Measurements from ENCODE around the gene STT3A.

The STT3A gene

GRCh38 chr11:125637840-125638239 is 45.2 kb downstream of the STT3A start:
- no peaks in the 10 kb centered on the region for H3K36me3 ChIP-seq (ENCODE audit: control insufficient read depth, insufficient read depth, low read length)
- H3K79me2 ChIP-seq (ENCODE audit: control insufficient read depth, insufficient read depth, low read length) = no peaks in the 10 kb centered on the region
- H3K4ac ChIP-seq (ENCODE audit: low read depth, low read length) = no peak overlapping the region

GRCh38 chr11:125638315-125638714 is 45.7 kb downstream of the STT3A start:
- H3K18ac ChIP-seq (ENCODE audit: low read length) = no peak overlapping the region
- H3K27ac ChIP-seq (ENCODE audit: low read depth, low read length) = no peak overlapping the region
- H2BK15ac ChIP-seq (replicated peaks; ENCODE audit: low read depth) = no peak overlapping the region
- no peaks in the 10 kb centered on the region for H3K79me2 ChIP-seq (ENCODE audit: control insufficient read depth, insufficient read depth, low read length)
- H4K5ac ChIP-seq (ENCODE audit: low read length) = no peak overlapping the region
- no peak overlapping the region for H3K4ac ChIP-seq (ENCODE audit: low read depth, low read length)
- no peak overlapping the region for H2AK5ac ChIP-seq (ENCODE audit: low read length)
- H2BK120ac ChIP-seq (ENCODE audit: low read depth, low read length) = no peak overlapping the region
- H3K4me1 ChIP-seq (ENCODE audit: control insufficient read depth, low read depth, low read length) = no peaks in the 10 kb centered on the region
- H3K23ac ChIP-seq (ENCODE audit: low read length) = no peak overlapping the region
- no peak overlapping the region for H4K8ac ChIP-seq (ENCODE audit: low read depth, low read length)
- H2BK5ac ChIP-seq (ENCODE audit: low read length) = no peak overlapping the region
- H3K27me3 ChIP-seq (ENCODE audit: insufficient read depth, low read length, poor library complexity) = no peaks in the 10 kb centered on the region
- no peak for DNase-seq
- H3K56ac ChIP-seq (ENCODE audit: low read length) = no peak overlapping the region
- H3K79me1 ChIP-seq (ENCODE audit: low read length) = no peaks in the 10 kb centered on the region
- WGBS (ENCODE audit: extremely low coverage, insufficient coverage, low lambda C conversion rate) = no CpG with 5 or more reads among the region's 1 CpG
- no peak overlapping the region for H3K4me3 ChIP-seq (ENCODE audit: low read length)
- no peak overlapping the region for H3K9ac ChIP-seq (ENCODE audit: low read length)
- no peak overlapping the region for H3K4me2 ChIP-seq (ENCODE audit: low read length)
- H3K36me3 ChIP-seq (ENCODE audit: control insufficient read depth, insufficient read depth, low read length) = no peaks in the 10 kb centered on the region

More at GRCh38 chr11:125637840-125638239, 45.2 kb downstream of the STT3A start:
- Histone ChIP-seq H3K18ac (ENCODE audit: low read length) (no peak overlapping the region), H4K8ac (ENCODE audit: low read depth, low read length) (no peak overlapping the region), H3K4me2 (ENCODE audit: low read length) (no peak overlapping the region), H3K23ac (ENCODE audit: low read length) (no peak overlapping the region), H3K27ac (ENCODE audit: low read depth, low read length) (no peak overlapping the region), H3K27me3 (ENCODE audit: insufficient read depth, low read length, poor library complexity) (no peaks in the 10 kb centered on the region), H2BK120ac (ENCODE audit: low read depth, low read length) (no peak overlapping the region), H2BK15ac (replicated peaks; ENCODE audit: low read depth) (no peak overlapping the region), H3K4me3 (ENCODE audit: low read length) (no peak overlapping the region), H3K56ac (ENCODE audit: low read length) (no peak overlapping the region), H2BK5ac (ENCODE audit: low read length) (no peak overlapping the region), H3K9ac (ENCODE audit: low read length) (no peak overlapping the region), H2AK5ac (ENCODE audit: low read length) (no peak overlapping the region), H4K5ac (ENCODE audit: low read length) (no peak overlapping the region), H3K4me1 (ENCODE audit: control insufficient read depth, low read depth, low read length) (no peaks in the 10 kb centered on the region), H3K79me1 (ENCODE audit: low read length) (no peaks in the 10 kb centered on the region)
- no peak for DNase-seq
- WGBS (ENCODE audit: extremely low coverage, insufficient coverage, low lambda C conversion rate) = no CpG with 5 or more reads among the region's 3 CpGs

- H3K4me2 ChIP-seq (ENCODE audit: low read length) = no peak overlapping the region
- no peaks in the 10 kb centered on the region for H3K27me3 ChIP-seq (ENCODE audit: insufficient read depth, low read length, poor library complexity)
- H3K36me3 ChIP-seq (ENCODE audit: control insufficient read depth, insufficient read depth, low read length) = no peaks in the 10 kb centered on the region
- H3K23ac ChIP-seq (ENCODE audit: low read length) = no peak overlapping the region
- no peak overlapping the region for H3K27ac ChIP-seq (ENCODE audit: low read depth, low read length)
- no peak overlapping the region for H2AK5ac ChIP-seq (ENCODE audit: low read length)
- H3K79me2 ChIP-seq (ENCODE audit: control insufficient read depth, insufficient read depth, low read length) = peaks cover 2% of the 10 kb centered on the region
- H3K56ac ChIP-seq (ENCODE audit: low read length) = no peak overlapping the region
- H2BK15ac ChIP-seq (replicated peaks; ENCODE audit: low read depth) = no peak overlapping the region
- H3K4ac ChIP-seq (ENCODE audit: low read depth, low read length) = no peak overlapping the region
- H2BK120ac ChIP-seq (ENCODE audit: low read depth, low read length) = no peak overlapping the region
- H3K4me3 ChIP-seq (ENCODE audit: low read length) = no peak overlapping the region
- H4K8ac ChIP-seq (ENCODE audit: low read depth, low read length) = no peak overlapping the region
- H4K5ac ChIP-seq (ENCODE audit: low read length) = no peak overlapping the region
- no peak overlapping the region for H3K18ac ChIP-seq (ENCODE audit: low read length)
- H3K4me1 ChIP-seq (ENCODE audit: control insufficient read depth, low read depth, low read length) = no peaks in the 10 kb centered on the region
- WGBS (ENCODE audit: extremely low coverage, insufficient coverage, low lambda C conversion rate) = no CpG with 5 or more reads among the region's 3 CpGs
- H2BK5ac ChIP-seq (ENCODE audit: low read length) = no peak overlapping the region
- no peak overlapping the region for H3K9ac ChIP-seq (ENCODE audit: low read length)
- H3K79me1 ChIP-seq (ENCODE audit: low read length) = peaks cover 3% of the 10 kb centered on the region
- no peak for DNase-seq
Observed at GRCh38 chr11:125645871-125646270, 53.2 kb downstream of the STT3A start.

GRCh38 chr11:125649465-125650166 is 57.0 kb downstream of the STT3A start:
- H3K18ac ChIP-seq (ENCODE audit: low read length) = no peak overlapping the region
- H3K4ac ChIP-seq (ENCODE audit: low read depth, low read length) = no peak overlapping the region
- H3K79me2 ChIP-seq (ENCODE audit: control insufficient read depth, insufficient read depth, low read length) = peaks cover 3% of the 10 kb centered on the region
- no peaks in the 10 kb centered on the region for H3K27me3 ChIP-seq (ENCODE audit: insufficient read depth, low read length, poor library complexity)
- no peak overlapping the region for H3K9ac ChIP-seq (ENCODE audit: low read length)
- H4K8ac ChIP-seq (ENCODE audit: low read depth, low read length) = no peak overlapping the region
- H3K56ac ChIP-seq (ENCODE audit: low read length) = no peak overlapping the region
- peaks cover 4% of the 10 kb centered on the region for H3K79me1 ChIP-seq (ENCODE audit: low read length)
- H3K23ac ChIP-seq (ENCODE audit: low read length) = no peak overlapping the region
- H3K4me3 ChIP-seq (ENCODE audit: low read length) = no peak overlapping the region
- DNase-seq = no peak
- H2BK120ac ChIP-seq (ENCODE audit: low read depth, low read length) = no peak overlapping the region
- H3K27ac ChIP-seq (ENCODE audit: low read depth, low read length) = no peak overlapping the region
- H2BK15ac ChIP-seq (replicated peaks; ENCODE audit: low read depth) = no peak overlapping the region
- H3K4me2 ChIP-seq (ENCODE audit: low read length) = no peak overlapping the region
- H4K5ac ChIP-seq (ENCODE audit: low read length) = no peak overlapping the region
- H3K36me3 ChIP-seq (ENCODE audit: control insufficient read depth, insufficient read depth, low read length) = no peaks in the 10 kb centered on the region
- H3K4me1 ChIP-seq (ENCODE audit: control insufficient read depth, low read depth, low read length) = no peaks in the 10 kb centered on the region
- no peak overlapping the region for H2AK5ac ChIP-seq (ENCODE audit: low read length)
- WGBS (ENCODE audit: extremely low coverage, insufficient coverage, low lambda C conversion rate) = no CpG with 5 or more reads among the region's 6 CpGs
- H2BK5ac ChIP-seq (ENCODE audit: low read length) = no peak overlapping the region

GRCh38 chr11:125662689-125663088 is 70.0 kb downstream of the STT3A start:
- H3K9ac ChIP-seq (ENCODE audit: low read length) = no peak overlapping the region
- H3K27me3 ChIP-seq (ENCODE audit: insufficient read depth, low read length, poor library complexity) = no peaks in the 10 kb centered on the region
- no peaks in the 10 kb centered on the region for H3K79me2 ChIP-seq (ENCODE audit: control insufficient read depth, insufficient read depth, low read length)
- H3K36me3 ChIP-seq (ENCODE audit: control insufficient read depth, insufficient read depth, low read length) = no peaks in the 10 kb centered on the region
- H3K4me1 ChIP-seq (ENCODE audit: control insufficient read depth, low read depth, low read length) = no peaks in the 10 kb centered on the region
- no peak overlapping the region for H2BK5ac ChIP-seq (ENCODE audit: low read length)
- H3K4ac ChIP-seq (ENCODE audit: low read depth, low read length) = no peak overlapping the region
- no peak overlapping the region for H3K4me3 ChIP-seq (ENCODE audit: low read length)
- no peak for DNase-seq
- H4K5ac ChIP-seq (ENCODE audit: low read length) = no peak overlapping the region
- no peak overlapping the region for H3K18ac ChIP-seq (ENCODE audit: low read length)
- H3K23ac ChIP-seq (ENCODE audit: low read length) = no peak overlapping the region
- H4K8ac ChIP-seq (ENCODE audit: low read depth, low read length) = no peak overlapping the region
- no peak overlapping the region for H2BK120ac ChIP-seq (ENCODE audit: low read depth, low read length)
- no peak overlapping the region for H3K27ac ChIP-seq (ENCODE audit: low read depth, low read length)
- WGBS (ENCODE audit: extremely low coverage, insufficient coverage, low lambda C conversion rate) = no CpG with 5 or more reads among the region's 2 CpGs
- H2BK15ac ChIP-seq (replicated peaks; ENCODE audit: low read depth) = no peak overlapping the region
- no peaks in the 10 kb centered on the region for H3K79me1 ChIP-seq (ENCODE audit: low read length)
- no peak overlapping the region for H2AK5ac ChIP-seq (ENCODE audit: low read length)
- H3K4me2 ChIP-seq (ENCODE audit: low read length) = no peak overlapping the region
- H3K56ac ChIP-seq (ENCODE audit: low read length) = no peak overlapping the region

GRCh38 chr11:125663910-125664309 is 71.3 kb downstream of the STT3A start:
- Histone ChIP-seq H3K4me3 (ENCODE audit: low read length) (no peak overlapping the region), H2AK5ac (ENCODE audit: low read length) (no peak overlapping the region), H3K56ac (ENCODE audit: low read length) (no peak overlapping the region), H3K18ac (ENCODE audit: low read length) (no peak overlapping the region), H3K4ac (ENCODE audit: low read depth, low read length) (no peak overlapping the region), H2BK15ac (replicated peaks; ENCODE audit: low read depth) (no peak overlapping the region), H3K79me1 (ENCODE audit: low read length) (no peaks in the 10 kb centered on the region), H3K4me1 (ENCODE audit: control insufficient read depth, low read depth, low read length) (no peaks in the 10 kb centered on the region), H3K27ac (ENCODE audit: low read depth, low read length) (no peak overlapping the region), H2BK5ac (ENCODE audit: low read length) (no peak overlapping the region), H3K4me2 (ENCODE audit: low read length) (no peak overlapping the region), H3K9ac (ENCODE audit: low read length) (no peak overlapping the region), H3K27me3 (ENCODE audit: insufficient read depth, low read length, poor library complexity) (no peaks in the 10 kb centered on the region), H3K23ac (ENCODE audit: low read length) (no peak overlapping the region), H2BK120ac (ENCODE audit: low read depth, low read length) (no peak overlapping the region), H4K5ac (ENCODE audit: low read length) (no peak overlapping the region), H3K79me2 (ENCODE audit: control insufficient read depth, insufficient read depth, low read length) (no peaks in the 10 kb centered on the region), H4K8ac (ENCODE audit: low read depth, low read length) (no peak overlapping the region), H3K36me3 (ENCODE audit: control insufficient read depth, insufficient read depth, low read length) (no peaks in the 10 kb centered on the region)
- DNase-seq = no peak
- no CpG with 5 or more reads among the region's 3 CpGs for WGBS (ENCODE audit: extremely low coverage, insufficient coverage, low lambda C conversion rate)

All from mesendoderm (in vitro differentiated cells).